Measurements from ENCODE around the gene MFGE8. TPM values are rescaled to one million over a fixed set of nuclear protein-coding genes. Genes with fewer than 3 reads are reported as not detected.

Gene MFGE8
- total RNA-seq, 4 donors from 2014 or later: 212 to 664 (median 370) TPM

DNA sequence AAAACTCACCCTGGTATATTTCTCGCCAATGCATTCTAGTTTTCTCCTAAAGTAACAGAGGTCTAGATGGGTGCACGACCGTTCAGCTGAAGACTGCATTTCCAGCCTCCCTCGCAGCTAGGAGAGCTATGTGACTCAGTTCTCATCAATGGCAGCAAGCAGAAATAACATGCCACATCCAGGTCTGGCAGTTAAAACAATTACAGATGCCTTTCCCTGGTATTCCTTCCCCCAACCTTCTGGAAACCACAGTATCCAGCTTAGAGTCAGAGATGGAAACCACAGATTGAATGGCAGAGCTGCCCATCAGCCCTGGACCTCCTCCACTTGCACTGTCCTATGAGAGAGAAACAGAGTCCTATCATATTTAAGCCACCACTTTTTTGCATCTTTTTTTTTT is 22.7 kb downstream of the MFGE8 start:
- peaks cover 0 to 11% of the 10 kb centered on the region in 2 donors for H3K4me1 ChIP-seq
- intact Hi-C loops (cut with DNase I; ENCODE audit: low total_unique reads): no loop called here
- peaks cover 0 to 4% of the 10 kb centered on the region in 2 donors for H3K27me3 ChIP-seq
- no peak overlapping the region for H3K27ac ChIP-seq
- TF ChIP-seq, protein P1, sequence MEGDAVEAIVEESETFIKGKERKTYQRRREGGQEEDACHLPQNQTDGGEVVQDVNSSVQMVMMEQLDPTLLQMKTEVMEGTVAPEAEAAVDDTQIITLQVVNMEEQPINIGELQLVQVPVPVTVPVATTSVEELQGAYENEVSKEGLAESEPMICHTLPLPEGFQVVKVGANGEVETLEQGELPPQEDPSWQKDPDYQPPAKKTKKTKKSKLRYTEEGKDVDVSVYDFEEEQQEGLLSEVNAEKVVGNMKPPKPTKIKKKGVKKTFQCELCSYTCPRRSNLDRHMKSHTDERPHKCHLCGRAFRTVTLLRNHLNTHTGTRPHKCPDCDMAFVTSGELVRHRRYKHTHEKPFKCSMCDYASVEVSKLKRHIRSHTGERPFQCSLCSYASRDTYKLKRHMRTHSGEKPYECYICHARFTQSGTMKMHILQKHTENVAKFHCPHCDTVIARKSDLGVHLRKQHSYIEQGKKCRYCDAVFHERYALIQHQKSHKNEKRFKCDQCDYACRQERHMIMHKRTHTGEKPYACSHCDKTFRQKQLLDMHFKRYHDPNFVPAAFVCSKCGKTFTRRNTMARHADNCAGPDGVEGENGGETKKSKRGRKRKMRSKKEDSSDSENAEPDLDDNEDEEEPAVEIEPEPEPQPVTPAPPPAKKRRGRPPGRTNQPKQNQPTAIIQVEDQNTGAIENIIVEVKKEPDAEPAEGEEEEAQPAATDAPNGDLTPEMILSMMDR (IDR thresholded peaks at IDR 0.05): no peak
- TF ChIP-seq POLR2A (IDR thresholded peaks at IDR 0.05): no peak
- DNase-seq: no peak
- H3K36me3 ChIP-seq: no peaks in the 10 kb centered on the region
- no peaks in the 10 kb centered on the region for H3K9me3 ChIP-seq
- no peak overlapping the region for H3K4me3 ChIP-seq

DNA sequence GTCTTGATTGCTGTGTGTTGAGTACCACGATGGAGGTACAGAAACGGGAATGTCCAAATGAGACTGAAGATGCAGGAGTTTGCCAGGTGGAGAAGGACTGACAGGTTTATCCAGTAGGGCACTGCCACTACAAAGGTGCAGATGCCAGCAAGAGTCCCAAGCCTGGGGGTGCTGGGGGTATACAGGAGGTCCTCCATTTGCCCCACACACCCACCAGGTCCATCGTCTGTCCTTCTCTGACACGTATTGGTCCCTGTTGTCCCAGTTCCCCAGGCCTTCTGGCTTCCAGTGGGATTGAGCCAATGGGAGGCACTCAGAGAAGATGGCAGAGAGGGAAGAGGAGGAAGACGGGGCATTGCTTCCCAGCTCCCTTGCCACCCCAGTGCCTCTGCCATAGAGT is 24.5 kb downstream of the MFGE8 start:
- no peak for TF ChIP-seq POLR2A (IDR thresholded peaks at IDR 0.05)
- TF ChIP-seq, protein P1 (IDR thresholded peaks at IDR 0.05): no peak
- no peak overlapping the region for H3K4me3 ChIP-seq
- H3K9me3 ChIP-seq: no peaks in the 10 kb centered on the region
- DNase-seq: no peak
- H3K27ac ChIP-seq: no peak overlapping the region
- H3K4me1 ChIP-seq: no peaks in the 10 kb centered on the region
- intact Hi-C loops (cut with DNase I; ENCODE audit: low total_unique reads): no loop called here
- H3K36me3 ChIP-seq: no peaks in the 10 kb centered on the region
- no peaks in the 10 kb centered on the region for H3K27me3 ChIP-seq

DNA sequence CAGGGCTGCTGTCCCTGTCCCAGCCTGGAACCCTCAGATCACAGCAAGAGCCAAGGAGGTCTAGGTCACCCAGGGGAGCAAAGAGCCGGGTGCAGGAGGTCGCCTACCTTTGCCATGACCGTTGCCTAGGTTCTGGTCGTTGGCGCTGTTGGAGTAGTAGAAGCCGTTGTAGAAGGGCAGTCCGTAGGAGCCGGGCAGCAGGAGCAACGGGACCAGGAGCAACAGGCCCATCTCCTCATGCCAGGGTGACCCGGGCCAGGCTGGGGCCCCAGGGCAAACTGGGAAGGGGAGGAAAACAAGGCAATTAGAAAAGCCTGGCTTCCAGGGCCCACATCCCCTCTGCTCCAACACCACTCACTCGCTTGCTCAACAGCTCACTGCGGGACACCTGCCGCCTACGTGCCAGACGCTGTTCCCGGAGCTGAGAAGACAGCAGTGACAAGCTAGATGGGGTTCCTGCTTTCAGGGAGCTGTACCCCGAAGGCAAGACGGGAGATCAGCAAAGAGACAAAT is 26.1 kb downstream of the MFGE8 start:
- TF ChIP-seq, protein P1 (IDR thresholded peaks at IDR 0.05): no peak
- TF ChIP-seq POLR2A (IDR thresholded peaks at IDR 0.05): no peak
- intact Hi-C loops (cut with DNase I; ENCODE audit: low total_unique reads): no loop called here
- H3K4me3 ChIP-seq: no peak overlapping the region

DNA sequence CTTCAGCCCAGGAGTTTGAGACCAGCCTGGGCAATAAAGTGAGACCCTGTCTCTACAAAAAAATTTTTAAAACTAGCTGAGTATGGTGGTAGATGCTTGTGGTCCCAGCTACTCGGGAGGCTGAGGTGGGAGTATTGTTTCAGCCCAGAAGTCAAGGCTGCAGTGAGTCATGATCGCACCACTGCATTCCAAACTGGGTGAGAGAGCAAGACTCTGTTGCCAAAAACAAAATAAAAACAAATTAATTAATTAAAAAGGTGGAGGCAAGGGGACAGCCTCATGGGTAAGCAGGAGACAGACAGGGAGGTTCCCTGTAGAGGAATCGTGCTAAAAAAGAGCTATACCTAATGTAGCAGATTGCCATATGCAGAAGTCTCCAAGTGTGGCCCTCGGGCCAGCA is 30.4 kb downstream of the MFGE8 start:
- H3K4me3 ChIP-seq: no peak overlapping the region
- TF ChIP-seq POLR2A (IDR thresholded peaks at IDR 0.05): no peak
- TF ChIP-seq, protein P1 (IDR thresholded peaks at IDR 0.05): no peak
- no peaks in the 10 kb centered on the region for H3K27me3 ChIP-seq
- no peaks in the 10 kb centered on the region for H3K36me3 ChIP-seq
- H3K9me3 ChIP-seq: no peaks in the 10 kb centered on the region
- no peaks in the 10 kb centered on the region for H3K4me1 ChIP-seq
- intact Hi-C loops (cut with DNase I; ENCODE audit: low total_unique reads): no loop called here
- DNase-seq: no peak
- H3K27ac ChIP-seq: no peak overlapping the region

More for the DNA sequence above, 26.1 kb downstream of the MFGE8 start:
- Histone ChIP-seq H3K36me3 (no peaks in the 10 kb centered on the region), H3K27me3 (no peaks in the 10 kb centered on the region), H3K9me3 (no peaks in the 10 kb centered on the region), H3K27ac (no peak overlapping the region), H3K4me1 (no peaks in the 10 kb centered on the region)
- no peak for DNase-seq

DNA sequence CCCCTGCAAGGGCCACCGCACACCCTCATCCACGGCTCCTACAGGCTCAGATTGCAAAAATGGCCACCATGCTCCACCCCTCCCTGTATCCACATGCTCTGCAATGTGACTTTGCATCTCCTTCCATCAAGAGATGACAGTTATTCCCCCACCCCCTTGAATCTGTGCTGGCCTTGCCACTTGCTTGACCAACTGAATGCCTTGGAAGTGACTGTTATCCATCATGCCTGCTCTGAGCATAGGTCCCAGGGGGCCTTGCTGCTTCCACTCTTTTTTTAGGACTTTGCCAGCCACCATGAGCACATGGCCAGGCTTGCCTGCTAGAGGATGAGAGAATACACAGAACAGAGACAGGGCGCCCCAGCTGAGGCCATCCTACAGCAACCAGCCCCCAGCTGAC is 31.4 kb downstream of the MFGE8 start:
- Histone ChIP-seq H3K4me3 (no peak overlapping the region), H3K27me3 (no peaks in the 10 kb centered on the region), H3K36me3 (no peaks in the 10 kb centered on the region), H3K9me3 (no peaks in the 10 kb centered on the region), H3K4me1 (no peaks in the 10 kb centered on the region), H3K27ac (no peak overlapping the region)
- no peak for TF ChIP-seq POLR2A (IDR thresholded peaks at IDR 0.05)
- TF ChIP-seq, protein P1 (IDR thresholded peaks at IDR 0.05): no peak
- intact Hi-C loops (cut with DNase I; ENCODE audit: low total_unique reads): no loop called here
- DNase-seq: no peak

All from uterus (tissue), 4 donors.